HL-60 (cell line): ENCODE results near the gene MAP2K3.

Source experiments
- GABPA ChIP-seq: IDR thresholded peaks from 2 replicates; pipeline ENCODE4 v1.6.1; 2012; ENCODE audit warnings: low read depth
- POLR2AphosphoS5 ChIP-seq: IDR thresholded peaks from 2 replicates; pipeline ENCODE4 v1.6.1; 2012; ENCODE audit warnings: low read depth
- SPI1 ChIP-seq: IDR thresholded peaks from 2 replicates; pipeline ENCODE4 v1.6.1; 2012; ENCODE audit warnings: low read depth, mild to moderate bottlenecking, borderline replicate concordance
- TF ChIP-seq, protein P1 (sequence below): IDR thresholded peaks from one replicate; pipeline ENCODE4 v1.5.1; 2011; ENCODE audit warnings: low read length, control low read depth, inconsistent platforms; ENCODE audit not compliant: insufficient read depth
- TF ChIP-seq, protein P2 (sequence below): IDR thresholded peaks from 2 replicates; pipeline ENCODE4 v1.6.1; 2012; ENCODE audit warnings: low read depth; ENCODE audit not compliant: insufficient replicate concordance

DNA sequence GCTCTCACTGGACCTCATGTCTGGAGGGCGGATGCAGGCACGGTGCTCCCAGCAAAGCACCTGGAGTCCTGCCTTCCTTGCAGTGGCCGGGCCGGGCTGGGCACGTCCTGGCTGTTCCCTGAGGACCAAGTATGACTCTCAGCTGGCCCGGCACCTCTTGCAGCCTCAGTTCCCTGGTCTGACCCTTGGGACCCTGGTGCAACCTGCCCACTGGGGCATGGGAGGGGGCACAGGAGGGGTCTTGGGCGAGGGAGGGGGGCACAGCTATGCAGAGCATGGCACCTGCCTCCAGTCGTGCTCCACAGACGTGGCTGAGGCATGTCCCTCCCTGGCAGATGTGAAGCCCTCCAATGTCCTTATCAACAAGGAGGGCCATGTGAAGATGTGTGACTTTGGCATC, 19.6 kb downstream of the MAP2K3 start:
- TF ChIP-seq, protein P1, sequence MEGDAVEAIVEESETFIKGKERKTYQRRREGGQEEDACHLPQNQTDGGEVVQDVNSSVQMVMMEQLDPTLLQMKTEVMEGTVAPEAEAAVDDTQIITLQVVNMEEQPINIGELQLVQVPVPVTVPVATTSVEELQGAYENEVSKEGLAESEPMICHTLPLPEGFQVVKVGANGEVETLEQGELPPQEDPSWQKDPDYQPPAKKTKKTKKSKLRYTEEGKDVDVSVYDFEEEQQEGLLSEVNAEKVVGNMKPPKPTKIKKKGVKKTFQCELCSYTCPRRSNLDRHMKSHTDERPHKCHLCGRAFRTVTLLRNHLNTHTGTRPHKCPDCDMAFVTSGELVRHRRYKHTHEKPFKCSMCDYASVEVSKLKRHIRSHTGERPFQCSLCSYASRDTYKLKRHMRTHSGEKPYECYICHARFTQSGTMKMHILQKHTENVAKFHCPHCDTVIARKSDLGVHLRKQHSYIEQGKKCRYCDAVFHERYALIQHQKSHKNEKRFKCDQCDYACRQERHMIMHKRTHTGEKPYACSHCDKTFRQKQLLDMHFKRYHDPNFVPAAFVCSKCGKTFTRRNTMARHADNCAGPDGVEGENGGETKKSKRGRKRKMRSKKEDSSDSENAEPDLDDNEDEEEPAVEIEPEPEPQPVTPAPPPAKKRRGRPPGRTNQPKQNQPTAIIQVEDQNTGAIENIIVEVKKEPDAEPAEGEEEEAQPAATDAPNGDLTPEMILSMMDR, result no peak
- TF ChIP-seq POLR2AphosphoS5, result no peak
- TF ChIP-seq, protein P2, sequence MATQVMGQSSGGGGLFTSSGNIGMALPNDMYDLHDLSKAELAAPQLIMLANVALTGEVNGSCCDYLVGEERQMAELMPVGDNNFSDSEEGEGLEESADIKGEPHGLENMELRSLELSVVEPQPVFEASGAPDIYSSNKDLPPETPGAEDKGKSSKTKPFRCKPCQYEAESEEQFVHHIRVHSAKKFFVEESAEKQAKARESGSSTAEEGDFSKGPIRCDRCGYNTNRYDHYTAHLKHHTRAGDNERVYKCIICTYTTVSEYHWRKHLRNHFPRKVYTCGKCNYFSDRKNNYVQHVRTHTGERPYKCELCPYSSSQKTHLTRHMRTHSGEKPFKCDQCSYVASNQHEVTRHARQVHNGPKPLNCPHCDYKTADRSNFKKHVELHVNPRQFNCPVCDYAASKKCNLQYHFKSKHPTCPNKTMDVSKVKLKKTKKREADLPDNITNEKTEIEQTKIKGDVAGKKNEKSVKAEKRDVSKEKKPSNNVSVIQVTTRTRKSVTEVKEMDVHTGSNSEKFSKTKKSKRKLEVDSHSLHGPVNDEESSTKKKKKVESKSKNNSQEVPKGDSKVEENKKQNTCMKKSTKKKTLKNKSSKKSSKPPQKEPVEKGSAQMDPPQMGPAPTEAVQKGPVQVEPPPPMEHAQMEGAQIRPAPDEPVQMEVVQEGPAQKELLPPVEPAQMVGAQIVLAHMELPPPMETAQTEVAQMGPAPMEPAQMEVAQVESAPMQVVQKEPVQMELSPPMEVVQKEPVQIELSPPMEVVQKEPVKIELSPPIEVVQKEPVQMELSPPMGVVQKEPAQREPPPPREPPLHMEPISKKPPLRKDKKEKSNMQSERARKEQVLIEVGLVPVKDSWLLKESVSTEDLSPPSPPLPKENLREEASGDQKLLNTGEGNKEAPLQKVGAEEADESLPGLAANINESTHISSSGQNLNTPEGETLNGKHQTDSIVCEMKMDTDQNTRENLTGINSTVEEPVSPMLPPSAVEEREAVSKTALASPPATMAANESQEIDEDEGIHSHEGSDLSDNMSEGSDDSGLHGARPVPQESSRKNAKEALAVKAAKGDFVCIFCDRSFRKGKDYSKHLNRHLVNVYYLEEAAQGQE, result no peak
- no peak for TF ChIP-seq GABPA
- TF ChIP-seq SPI1, result no peak
